B cell (primary cell): ENCODE measurements around the gene BHLHE40. TPM values are rescaled to one million over a fixed set of nuclear protein-coding genes. Genes with fewer than 3 reads are reported as not detected.
A peak's percentile ranks its signal among the peaks of the same experiment; 100 is the strongest.

Source experiments
- ATAC-seq: fragments of 200-7000 bp; cut with Tn5 transposase; one replicate; pipeline ENCODE4 v1.10.0; 2021; ENCODE audit warnings: low read depth, mild to moderate bottlenecking, moderate number of reproducible peaks, moderate library complexity
- CTCF ChIA-PET: fragments of 350-600 bp; sonication (Branson Sonifier 250); formaldehyde crosslinking; loops from one replicate; lab custom pipeline; 2021; ENCODE audit warnings: antibody characterized with exemption, inconsistent platforms; lab: Charles Lee
- POLR2A ChIA-PET: fragments of 350-600 bp; sonication (Branson Sonifier 250); formaldehyde crosslinking; loops from one replicate; lab custom pipeline; 2021; ENCODE audit warnings: antibody characterized with exemption; lab: Charles Lee
- DNase-seq: peaks from one replicate; pipeline ENCODE4 v3.0.0; 2013
- H2AFZ ChIP-seq: 2 replicates; pipeline ENCODE4 v1.6.1; 2012; ENCODE audit warnings: mild to moderate bottlenecking, low read depth, low read length; ENCODE audit not compliant: insufficient read depth, poor library complexity, severe bottlenecking
- H3K27ac ChIP-seq, 2 donors: 1 replicate in 1 of 2; 2 replicates in 1 of 2; pipeline ENCODE4 v1.5.1; 2012 to 2013; ENCODE audit warnings: low read length in 2 of 2, mild to moderate bottlenecking in 2 of 2, moderate library complexity in 1 of 2
- H3K27me3 ChIP-seq, 4 experiments: fragments of 200-600 bp in 1 of 4; sonication (generic) in 1 of 4; replicated peaks in 1 of 4; 1 replicate in 2 of 4; 2 replicates in 2 of 4; pipeline versions ENCODE4 v1.6.1 to v1.7.0; 2013 to 2016; ENCODE audit warnings: low read length in 3 of 4, mild to moderate bottlenecking in 2 of 4, mixed read lengths in 1 of 4, moderate library complexity in 1 of 4; ENCODE audit not compliant: insufficient read depth in 4 of 4, control insufficient read depth in 3 of 4; ENCODE audit errors: control extremely low read depth in 1 of 4
- H3K36me3 ChIP-seq, 2 experiments: replicated peaks in 1 of 2; 1 replicate in 1 of 2; 2 replicates in 1 of 2; pipeline versions ENCODE4 v1.6.1 to v1.7.1; 2013; ENCODE audit warnings: low read length in 1 of 2; ENCODE audit not compliant: insufficient read depth in 2 of 2, control insufficient read depth in 1 of 2; ENCODE audit errors: control extremely low read depth in 1 of 2, extremely low read depth in 1 of 2
- H3K4me1 ChIP-seq, 2 donors: fragments of 200-600 bp in 1 of 2; sonication (generic) in 1 of 2; 1 replicate in 1 of 2; 2 replicates in 1 of 2; pipeline versions ENCODE4 v1.5.1 to v1.6.1; 2013 to 2017; ENCODE audit warnings: low read length in 2 of 2; ENCODE audit not compliant: control insufficient read depth in 2 of 2, insufficient read depth in 2 of 2
- H3K4me2 ChIP-seq: replicated peaks from 2 replicates; pipeline ENCODE3; 2012; ENCODE audit warnings: mild to moderate bottlenecking, low read depth, low read length; ENCODE audit not compliant: poor library complexity, severe bottlenecking
- H3K4me3 ChIP-seq, 5 experiments: fragments of 200-600 bp in 1 of 5; sonication (generic) in 1 of 5; 1 replicate in 3 of 5; 2 replicates in 2 of 5; pipeline versions ENCODE4 v1.5.1 to v1.7.0; 2011 to 2016; ENCODE audit warnings: low read length in 4 of 5, mild to moderate bottlenecking in 4 of 5, low read depth in 2 of 5, control low read depth in 1 of 5, moderate library complexity in 1 of 5; ENCODE audit not compliant: insufficient read depth in 1 of 5; ENCODE audit errors: control extremely low read depth in 1 of 5, extremely low read depth in 1 of 5
- H3K79me2 ChIP-seq: fragments of 200-600 bp; sonication (generic); one replicate; pipeline ENCODE4 v1.6.0; 2016; ENCODE audit warnings: low read length; ENCODE audit not compliant: control insufficient read depth, insufficient read depth
- H3K9ac ChIP-seq: fragments of 200-600 bp; sonication (generic); 2 replicates; pipeline ENCODE4 v1.6.1; 2017; ENCODE audit warnings: mild to moderate bottlenecking, low read length, moderate library complexity
- H3K9me3 ChIP-seq, 3 donors: one replicate each; pipeline versions ENCODE4 v1.6.1 to v1.7.1; 2013; ENCODE audit warnings: low read length in 2 of 3; ENCODE audit not compliant: control insufficient read depth in 2 of 3, insufficient read depth in 1 of 3; ENCODE audit errors: control extremely low read depth in 1 of 3
- H4K20me1 ChIP-seq: 2 replicates; pipeline ENCODE4 v1.6.0; 2012; ENCODE audit warnings: mild to moderate bottlenecking, low read length; ENCODE audit not compliant: insufficient read depth, control insufficient read depth, poor library complexity, severe bottlenecking
- H3K27ac Mint-ChIP-seq: one replicate; pipeline ENCODE4 v1.8.0; 2021; ENCODE audit warnings: mixed read lengths
- H3K27me3 Mint-ChIP-seq: one replicate; pipeline ENCODE4 v1.8.0; 2021; ENCODE audit warnings: mixed read lengths
- H3K4me1 Mint-ChIP-seq: one replicate; pipeline ENCODE4 v1.8.0; 2021; ENCODE audit warnings: mixed read lengths
- H3K4me3 Mint-ChIP-seq: one replicate; pipeline ENCODE4 v1.8.0; 2021; ENCODE audit warnings: mixed read lengths
- H3K9me3 Mint-ChIP-seq: one replicate; pipeline ENCODE4 v1.8.0; 2022; ENCODE audit warnings: mixed read lengths; ENCODE audit not compliant: insufficient read depth
- CTCF ChIP-seq: fragments of 200-600 bp; IDR thresholded peaks from one replicate; pipeline ENCODE4 v1.8.0; 2022; ENCODE audit warnings: antibody characterized with exemption, mild to moderate bottlenecking
- EZH2 ChIP-seq: IDR thresholded peaks from 2 replicates; pipeline ENCODE4 v1.6.1; 2012; ENCODE audit warnings: borderline replicate concordance, low read depth, mild to moderate bottlenecking, moderate library complexity, low read length; ENCODE audit not compliant: insufficient read depth, poor library complexity, severe bottlenecking
- WGBS: methylation state at CpG from one replicate; pipeline ENCODE4 v1.1.5; 2013; ENCODE audit warnings: missing lambda C conversion rate; ENCODE audit not compliant: insufficient coverage; 5-methylcytosine and 5-hydroxymethylcytosine counted together
- intact Hi-C: fragments of 100-400 bp; cut with micrococcal nuclease; formaldehyde crosslinking; loops from one replicate; pipeline ENCODE4 v1.10.0; 2022
- polyA plus RNA-seq: library from polyadenylated mRNA; depleted of rRNA; stranded (reverse); fragments of >200 nt; gene quantifications from 2 replicates; pipeline ENCODE4 v1.2.3, GENCODE V29; 2012
- total RNA-seq, 2 donors: library from RNA; stranded (reverse); fragments of 120-200 nt in 1 of 2; gene quantifications; 1 replicate in 1 of 2; 2 replicates in 1 of 2; pipeline versions ENCODE4 v1.2.3 to v1.2.4, GENCODE V29; 2013 to 2022

The BHLHE40 gene
- total and polyA plus RNA-seq, 2 donors (not counting 1 experiment from before 2014, with no cell fraction given), result 26.2 to 53.8 TPM

GRCh38 chr3:4972652-4973643 lies 6.3 kb upstream of the BHLHE40 start:
- peaks cover 28 to 34% of the 10 kb centered on the region in 2 donors for H3K4me1 ChIP-seq
- no peaks in the 10 kb centered on the region for H4K20me1 ChIP-seq
- peak overlapping the region; percentile 90 for H3K27ac Mint-ChIP-seq
- H3K79me2 ChIP-seq, result no peaks in the 10 kb centered on the region
- CTCF ChIA-PET, result interaction anchor here (0.7 to 1.4 kb wide), 8 partner anchors 8 to 50 kb away, joined by 3 to 6 read pairs (median 3); no protein-coding TSS in a partner anchor
- intact Hi-C loops, result loop anchor here (10.0 kb wide), 1 partner anchor 48 kb away; no protein-coding TSS in a partner anchor
- DNase-seq, result peak; percentile 62
- peak overlapping the region; percentile 65 to 80 for H3K27ac ChIP-seq
- H3K36me3 ChIP-seq, result no peaks in the 10 kb centered on the region
- TF ChIP-seq CTCF (no peak), EZH2 (no peak)
- H3K9ac ChIP-seq, result peak overlapping the region; percentile 15
- no peaks in the 10 kb centered on the region for H3K27me3 Mint-ChIP-seq
- ATAC-seq, result no peak
- peaks cover 42% of the 10 kb centered on the region for H3K4me1 Mint-ChIP-seq
- H3K27me3 ChIP-seq, result no peaks in the 10 kb centered on the region
- H3K9me3 ChIP-seq, result no peaks in the 10 kb centered on the region
- POLR2A ChIA-PET, result interaction anchor here (0.6 to 1.5 kb wide), 4 partner anchors 11 to 143 kb away, joined by 3 to 6 read pairs (median 4); no protein-coding TSS in a partner anchor
- peak overlapping the region; percentile 73 for H3K4me3 Mint-ChIP-seq
- H3K9me3 Mint-ChIP-seq, result no peaks in the 10 kb centered on the region
- WGBS, result 20% methylated on average over 1 of the region's 9 CpGs
- H3K4me2 ChIP-seq, result peak overlapping the region; percentile 46
- peak overlapping the region in 3 of 5 experiments; percentile 12 to 35 (median 31) for H3K4me3 ChIP-seq
- peak overlapping the region; percentile 54 for H2AFZ ChIP-seq
